Measurements from ENCODE around the gene KLC1. TPM values are rescaled to one million over a fixed set of nuclear protein-coding genes. Genes with fewer than 3 reads are reported as not detected.

KLC1 gene
- total and polyA plus RNA-seq, 4 donors = 22.9 to 131 (median 46.0) TPM

DNA sequence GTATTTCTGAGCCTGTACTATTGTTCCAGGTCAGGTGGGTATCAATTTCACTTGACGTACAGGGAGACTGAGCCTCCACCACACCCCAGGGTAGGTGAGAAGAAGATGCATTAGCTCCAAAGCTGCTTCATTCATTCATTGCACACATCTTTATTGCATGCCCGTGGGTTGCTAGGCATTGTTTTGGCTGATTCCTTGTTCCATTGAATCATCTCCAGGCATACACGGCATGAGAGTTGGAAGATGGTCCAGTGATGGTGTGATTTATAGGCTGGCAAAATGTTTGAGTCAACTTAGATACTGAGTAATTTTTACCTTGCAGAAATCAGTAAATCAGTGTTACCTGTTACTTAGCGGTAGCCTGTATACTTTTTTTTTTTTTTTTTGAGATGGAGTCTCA lies 21.2 kb downstream of the KLC1 start:
- TF ChIP-seq, protein P1, sequence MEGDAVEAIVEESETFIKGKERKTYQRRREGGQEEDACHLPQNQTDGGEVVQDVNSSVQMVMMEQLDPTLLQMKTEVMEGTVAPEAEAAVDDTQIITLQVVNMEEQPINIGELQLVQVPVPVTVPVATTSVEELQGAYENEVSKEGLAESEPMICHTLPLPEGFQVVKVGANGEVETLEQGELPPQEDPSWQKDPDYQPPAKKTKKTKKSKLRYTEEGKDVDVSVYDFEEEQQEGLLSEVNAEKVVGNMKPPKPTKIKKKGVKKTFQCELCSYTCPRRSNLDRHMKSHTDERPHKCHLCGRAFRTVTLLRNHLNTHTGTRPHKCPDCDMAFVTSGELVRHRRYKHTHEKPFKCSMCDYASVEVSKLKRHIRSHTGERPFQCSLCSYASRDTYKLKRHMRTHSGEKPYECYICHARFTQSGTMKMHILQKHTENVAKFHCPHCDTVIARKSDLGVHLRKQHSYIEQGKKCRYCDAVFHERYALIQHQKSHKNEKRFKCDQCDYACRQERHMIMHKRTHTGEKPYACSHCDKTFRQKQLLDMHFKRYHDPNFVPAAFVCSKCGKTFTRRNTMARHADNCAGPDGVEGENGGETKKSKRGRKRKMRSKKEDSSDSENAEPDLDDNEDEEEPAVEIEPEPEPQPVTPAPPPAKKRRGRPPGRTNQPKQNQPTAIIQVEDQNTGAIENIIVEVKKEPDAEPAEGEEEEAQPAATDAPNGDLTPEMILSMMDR (IDR thresholded peaks at IDR 0.05; ENCODE audit: low read depth, low read length, missing input control) = no peak
- Histone ChIP-seq H3K4me1 (ENCODE audit: control insufficient read depth in 4 of 4, insufficient read depth in 4 of 4, low read length in 3 of 4) (peaks cover 0 to 5% (median 1%) of the 10 kb centered on the region in 4 donors), H3K4me3 (ENCODE audit: low read depth in 1 of 3, low read length in 3 of 3) (no peak overlapping the region), H3K9me3 (ENCODE audit: control insufficient read depth in 4 of 4, low read length in 3 of 4) (no peaks in the 10 kb centered on the region), H3K27me3 (ENCODE audit: control insufficient read depth in 4 of 4, insufficient read depth in 4 of 4, low read length in 3 of 4) (no peaks in the 10 kb centered on the region), H3K36me3 (ENCODE audit: control insufficient read depth in 4 of 4, insufficient read depth in 3 of 4, low read depth in 1 of 4, low read length in 3 of 4) (peaks cover 0 to 7% (median 3%) of the 10 kb centered on the region in 4 donors), H3K9ac (ENCODE audit: low read depth in 1 of 2, low read length in 2 of 2) (no peak overlapping the region), H3K27ac (ENCODE audit: low read depth in 1 of 2, low read length in 2 of 2) (no peak overlapping the region)
- WGBS = 92% methylated on average over 4 of the region's 4 CpGs
- no peak for DNase-seq (ENCODE audit: low spot score)

DNA sequence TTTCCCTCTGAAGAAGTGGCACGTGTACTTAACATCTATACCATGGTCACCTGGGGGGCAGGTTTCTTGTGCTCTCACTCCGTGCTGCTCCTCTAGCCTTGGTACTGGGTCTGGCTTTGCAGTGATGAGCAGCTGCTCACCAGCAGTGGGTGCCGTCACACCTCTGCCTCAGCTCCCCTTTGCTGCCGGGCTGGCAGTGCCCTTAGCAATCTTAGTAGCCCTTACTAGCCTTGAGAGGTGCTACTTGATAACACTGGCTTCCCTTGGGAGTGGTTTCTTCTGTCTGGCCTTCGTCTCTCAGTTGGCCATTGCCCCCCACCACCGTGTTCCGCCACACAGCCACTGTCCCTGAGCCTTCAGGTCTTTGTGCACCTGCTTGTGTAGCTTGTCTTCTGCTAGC lies 22.6 kb downstream of the KLC1 start:
- 93% methylated on average over 7 of the region's 7 CpGs for WGBS
- Histone ChIP-seq H3K9ac (ENCODE audit: low read depth in 1 of 2, low read length in 2 of 2) (no peak overlapping the region), H3K36me3 (ENCODE audit: control insufficient read depth in 4 of 4, insufficient read depth in 3 of 4, low read depth in 1 of 4, low read length in 3 of 4) (peaks cover 2 to 15% (median 13%) of the 10 kb centered on the region in 4 donors), H3K9me3 (ENCODE audit: control insufficient read depth in 4 of 4, low read length in 3 of 4) (no peaks in the 10 kb centered on the region), H3K4me1 (ENCODE audit: control insufficient read depth in 4 of 4, insufficient read depth in 4 of 4, low read length in 3 of 4) (peaks cover 0 to 10% (median 4%) of the 10 kb centered on the region in 4 donors), H3K4me3 (ENCODE audit: low read depth in 1 of 3, low read length in 3 of 3) (no peak overlapping the region), H3K27ac (ENCODE audit: low read depth in 1 of 2, low read length in 2 of 2) (no peak overlapping the region), H3K27me3 (ENCODE audit: control insufficient read depth in 4 of 4, insufficient read depth in 4 of 4, low read length in 3 of 4) (no peaks in the 10 kb centered on the region)
- no peak for TF ChIP-seq RXRA (IDR thresholded peaks at IDR 0.05)
- TF ChIP-seq, protein P2, sequence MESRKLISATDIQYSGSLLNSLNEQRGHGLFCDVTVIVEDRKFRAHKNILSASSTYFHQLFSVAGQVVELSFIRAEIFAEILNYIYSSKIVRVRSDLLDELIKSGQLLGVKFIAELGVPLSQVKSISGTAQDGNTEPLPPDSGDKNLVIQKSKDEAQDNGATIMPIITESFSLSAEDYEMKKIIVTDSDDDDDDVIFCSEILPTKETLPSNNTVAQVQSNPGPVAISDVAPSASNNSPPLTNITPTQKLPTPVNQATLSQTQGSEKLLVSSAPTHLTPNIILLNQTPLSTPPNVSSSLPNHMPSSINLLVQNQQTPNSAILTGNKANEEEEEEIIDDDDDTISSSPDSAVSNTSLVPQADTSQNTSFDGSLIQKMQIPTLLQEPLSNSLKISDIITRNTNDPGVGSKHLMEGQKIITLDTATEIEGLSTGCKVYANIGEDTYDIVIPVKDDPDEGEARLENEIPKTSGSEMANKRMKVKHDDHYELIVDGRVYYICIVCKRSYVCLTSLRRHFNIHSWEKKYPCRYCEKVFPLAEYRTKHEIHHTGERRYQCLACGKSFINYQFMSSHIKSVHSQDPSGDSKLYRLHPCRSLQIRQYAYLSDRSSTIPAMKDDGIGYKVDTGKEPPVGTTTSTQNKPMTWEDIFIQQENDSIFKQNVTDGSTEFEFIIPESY (IDR thresholded peaks at IDR 0.05) = no peak
- no peak for DNase-seq (ENCODE audit: low spot score)

DNA sequence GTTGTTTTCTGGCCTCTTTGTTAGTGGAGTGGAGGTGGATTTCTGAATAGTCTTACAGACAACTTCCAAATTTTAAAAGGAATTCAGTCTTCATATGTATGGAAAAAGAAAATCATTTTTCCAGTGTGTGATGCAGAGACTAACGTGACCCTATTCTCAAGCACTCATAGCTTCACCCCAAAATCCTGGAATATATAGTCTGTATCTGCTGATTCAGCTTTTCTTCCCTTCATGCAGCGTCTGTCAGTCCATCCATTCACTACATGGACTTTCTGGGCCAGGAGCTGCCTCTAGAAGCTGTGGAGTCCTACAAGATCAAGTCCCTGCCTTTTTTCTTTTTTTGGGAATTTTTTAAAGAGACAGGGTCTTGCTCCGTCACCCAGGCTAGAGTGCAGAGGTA lies 23.8 kb downstream of the KLC1 start:
- Histone ChIP-seq H3K36me3 (ENCODE audit: control insufficient read depth in 4 of 4, insufficient read depth in 3 of 4, low read depth in 1 of 4, low read length in 3 of 4) (peaks cover 3 to 27% (median 19%) of the 10 kb centered on the region in 4 donors), H3K27ac (ENCODE audit: low read depth in 1 of 2, low read length in 2 of 2) (no peak overlapping the region), H3K9ac (ENCODE audit: low read depth in 1 of 2, low read length in 2 of 2) (no peak overlapping the region), H3K9me3 (ENCODE audit: control insufficient read depth in 4 of 4, low read length in 3 of 4) (no peaks in the 10 kb centered on the region), H3K27me3 (ENCODE audit: control insufficient read depth in 4 of 4, insufficient read depth in 4 of 4, low read length in 3 of 4) (no peaks in the 10 kb centered on the region), H3K4me3 (ENCODE audit: low read depth in 1 of 3, low read length in 3 of 3) (no peak overlapping the region), H3K4me1 (ENCODE audit: control insufficient read depth in 4 of 4, insufficient read depth in 4 of 4, low read length in 3 of 4) (peaks cover 0 to 10% (median 4%) of the 10 kb centered on the region in 4 donors)
- TF ChIP-seq, protein P3, sequence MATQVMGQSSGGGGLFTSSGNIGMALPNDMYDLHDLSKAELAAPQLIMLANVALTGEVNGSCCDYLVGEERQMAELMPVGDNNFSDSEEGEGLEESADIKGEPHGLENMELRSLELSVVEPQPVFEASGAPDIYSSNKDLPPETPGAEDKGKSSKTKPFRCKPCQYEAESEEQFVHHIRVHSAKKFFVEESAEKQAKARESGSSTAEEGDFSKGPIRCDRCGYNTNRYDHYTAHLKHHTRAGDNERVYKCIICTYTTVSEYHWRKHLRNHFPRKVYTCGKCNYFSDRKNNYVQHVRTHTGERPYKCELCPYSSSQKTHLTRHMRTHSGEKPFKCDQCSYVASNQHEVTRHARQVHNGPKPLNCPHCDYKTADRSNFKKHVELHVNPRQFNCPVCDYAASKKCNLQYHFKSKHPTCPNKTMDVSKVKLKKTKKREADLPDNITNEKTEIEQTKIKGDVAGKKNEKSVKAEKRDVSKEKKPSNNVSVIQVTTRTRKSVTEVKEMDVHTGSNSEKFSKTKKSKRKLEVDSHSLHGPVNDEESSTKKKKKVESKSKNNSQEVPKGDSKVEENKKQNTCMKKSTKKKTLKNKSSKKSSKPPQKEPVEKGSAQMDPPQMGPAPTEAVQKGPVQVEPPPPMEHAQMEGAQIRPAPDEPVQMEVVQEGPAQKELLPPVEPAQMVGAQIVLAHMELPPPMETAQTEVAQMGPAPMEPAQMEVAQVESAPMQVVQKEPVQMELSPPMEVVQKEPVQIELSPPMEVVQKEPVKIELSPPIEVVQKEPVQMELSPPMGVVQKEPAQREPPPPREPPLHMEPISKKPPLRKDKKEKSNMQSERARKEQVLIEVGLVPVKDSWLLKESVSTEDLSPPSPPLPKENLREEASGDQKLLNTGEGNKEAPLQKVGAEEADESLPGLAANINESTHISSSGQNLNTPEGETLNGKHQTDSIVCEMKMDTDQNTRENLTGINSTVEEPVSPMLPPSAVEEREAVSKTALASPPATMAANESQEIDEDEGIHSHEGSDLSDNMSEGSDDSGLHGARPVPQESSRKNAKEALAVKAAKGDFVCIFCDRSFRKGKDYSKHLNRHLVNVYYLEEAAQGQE (IDR thresholded peaks at IDR 0.05) = no peak
- no peak for TF ChIP-seq RXRA (IDR thresholded peaks at IDR 0.05)
- TF ChIP-seq HNF4G (IDR thresholded peaks at IDR 0.05) = no peak
- TF ChIP-seq, protein P4, sequence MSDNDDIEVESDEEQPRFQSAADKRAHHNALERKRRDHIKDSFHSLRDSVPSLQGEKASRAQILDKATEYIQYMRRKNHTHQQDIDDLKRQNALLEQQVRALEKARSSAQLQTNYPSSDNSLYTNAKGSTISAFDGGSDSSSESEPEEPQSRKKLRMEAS (IDR thresholded peaks at IDR 0.05) = no peak
- no peak for TF ChIP-seq JUND (IDR thresholded peaks at IDR 0.05)
- TF ChIP-seq, protein P5, sequence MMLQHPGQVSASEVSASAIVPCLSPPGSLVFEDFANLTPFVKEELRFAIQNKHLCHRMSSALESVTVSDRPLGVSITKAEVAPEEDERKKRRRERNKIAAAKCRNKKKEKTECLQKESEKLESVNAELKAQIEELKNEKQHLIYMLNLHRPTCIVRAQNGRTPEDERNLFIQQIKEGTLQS (IDR thresholded peaks at IDR 0.05) = no peak
- TF ChIP-seq, protein P2 (IDR thresholded peaks at IDR 0.05) = no peak
- no peak for TF ChIP-seq FOXA2 (IDR thresholded peaks at IDR 0.05)
- TF ChIP-seq HNF4A (conservative IDR thresholded peaks at IDR 0.05) = no peak
- TF ChIP-seq EGR1 (IDR thresholded peaks at IDR 0.05; ENCODE audit: low read depth in 2 of 2) = no peak
- TF ChIP-seq YY1 (IDR thresholded peaks at IDR 0.05) = no peak
- no peak for TF ChIP-seq TAF1 (conservative IDR thresholded peaks at IDR 0.05)
- no peak for TF ChIP-seq RAD21 (IDR thresholded peaks at IDR 0.05)
- TF ChIP-seq, protein P1 (IDR thresholded peaks at IDR 0.05; ENCODE audit: low read depth, low read length, missing input control) = no peak
- DNase-seq (ENCODE audit: low spot score) = no peak
- WGBS = 86% methylated on average over 3 of the region's 3 CpGs

Data from liver (tissue), 9 donors.